ENCODE results near the gene GRIA3.

Gene GRIA3

DNA sequence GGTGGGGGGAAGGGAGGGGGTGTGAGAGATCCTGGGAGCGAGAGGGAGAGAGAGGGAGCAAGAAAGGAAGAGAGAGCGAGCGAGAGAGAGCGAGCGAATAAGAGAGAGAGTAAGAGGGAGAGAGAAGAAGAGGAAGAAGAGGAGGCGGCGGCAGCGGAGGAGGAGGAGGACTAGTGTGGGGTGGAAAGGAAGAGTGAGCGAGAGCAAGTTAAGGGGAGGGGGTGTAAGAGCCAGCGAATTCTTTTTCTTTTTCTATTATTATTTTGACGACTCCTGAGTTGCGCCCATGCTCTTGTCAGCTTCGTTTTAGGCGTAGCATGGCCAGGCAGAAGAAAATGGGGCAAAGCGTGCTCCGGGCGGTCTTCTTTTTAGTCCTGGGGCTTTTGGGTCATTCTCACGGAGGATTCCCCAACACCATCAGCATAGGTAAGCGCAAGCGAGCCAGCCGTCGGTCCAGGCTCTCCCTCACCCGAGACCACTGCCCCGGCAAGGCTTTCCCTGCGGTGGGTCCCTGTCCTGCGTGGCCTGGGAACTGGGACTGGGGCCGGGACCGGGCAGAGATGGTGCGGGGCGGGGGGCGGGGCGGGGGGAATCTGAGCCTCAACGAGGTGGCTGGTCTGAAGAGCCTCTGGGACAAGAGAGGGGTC is at the start of gene GRIA3:
TSS of gene GRIA3 (plus strand) at position 60 of the 647 bp plus-strand sequence. CDS start at position 318, 258 bp downstream.
- DNase-seq: no peak

DNA sequence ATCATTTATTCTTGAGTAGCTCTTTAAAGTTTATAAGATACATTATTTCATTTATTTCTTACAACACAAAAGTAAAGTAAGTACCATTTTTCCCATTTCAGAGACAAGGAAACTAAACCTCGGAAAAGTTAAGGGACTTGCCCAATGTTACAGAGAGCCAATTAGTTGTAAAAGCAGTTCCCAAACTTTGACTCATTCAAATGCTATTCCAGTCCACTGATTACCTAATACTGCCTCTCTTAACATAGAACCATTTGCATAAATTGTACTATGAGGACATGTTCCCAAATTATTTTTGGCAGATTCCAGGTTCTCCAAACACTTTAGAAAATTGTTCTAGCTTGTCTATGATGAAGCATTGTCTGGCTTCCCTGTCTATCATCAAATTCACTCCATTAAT is 45.6 kb upstream of the GRIA3 start:
- no peak for DNase-seq

DNA sequence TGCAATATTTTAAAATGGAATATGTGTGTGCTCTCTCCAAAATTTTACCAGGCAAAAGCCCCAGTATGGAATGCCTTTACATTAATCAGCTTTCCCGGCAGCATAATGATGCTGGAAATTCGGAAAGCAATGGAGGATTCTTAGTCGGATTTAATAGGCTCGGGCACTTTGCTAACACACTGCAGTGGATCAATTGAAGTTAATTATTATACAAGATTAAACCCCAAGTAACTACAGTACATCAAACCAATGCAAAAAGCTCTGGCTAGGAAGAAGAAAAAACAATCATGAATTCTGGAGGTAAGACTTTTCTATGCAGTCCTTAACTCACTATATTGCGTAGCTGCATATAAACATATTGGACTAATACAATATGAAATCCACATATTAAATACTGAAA is 43.6 kb upstream of the GRIA3 start:
- no peak for DNase-seq

DNA sequence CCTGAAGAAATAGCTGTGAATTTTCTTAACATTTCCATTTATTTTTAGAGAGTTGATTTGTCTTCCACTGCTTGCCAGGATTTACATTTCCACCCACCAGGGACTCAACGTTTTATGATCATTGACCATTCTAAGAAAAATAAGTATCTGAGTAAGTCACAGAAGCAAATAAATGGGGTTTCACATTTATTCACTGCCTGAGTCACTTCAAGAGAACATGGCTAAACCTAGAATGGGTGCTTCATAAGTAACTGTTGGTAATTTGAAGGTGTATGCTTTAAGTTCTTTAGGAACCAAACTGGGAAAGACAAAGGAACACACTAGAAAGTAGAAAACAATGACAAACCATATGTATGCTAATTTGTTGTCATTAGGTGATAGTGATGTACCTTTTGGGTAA is 43.2 kb upstream of the GRIA3 start:
- DNase-seq: no peak

DNA sequence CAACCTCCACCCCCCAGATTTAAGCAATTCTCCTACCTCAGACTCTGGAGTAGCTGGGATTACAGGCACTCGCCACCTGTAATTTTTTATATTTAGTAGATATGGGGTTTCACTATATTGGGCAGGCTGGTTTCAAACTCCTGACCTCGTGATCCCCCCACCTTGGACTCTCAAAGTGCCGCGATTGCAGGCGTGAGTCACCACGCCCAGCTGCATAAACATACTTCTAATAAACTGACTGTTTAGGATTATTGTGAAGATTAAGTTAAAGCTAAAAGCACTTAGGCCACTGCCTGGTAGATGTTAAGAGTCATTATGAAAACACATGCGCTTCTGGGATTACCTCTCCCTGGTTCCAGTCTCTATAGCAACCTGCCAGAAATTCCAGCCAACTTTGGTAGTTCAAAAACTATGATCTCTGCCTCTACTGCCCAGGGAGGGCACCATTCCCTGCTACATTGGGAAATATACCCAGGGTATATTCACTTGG is 30.2 kb upstream of the GRIA3 start:
- no peak for DNase-seq

DNA sequence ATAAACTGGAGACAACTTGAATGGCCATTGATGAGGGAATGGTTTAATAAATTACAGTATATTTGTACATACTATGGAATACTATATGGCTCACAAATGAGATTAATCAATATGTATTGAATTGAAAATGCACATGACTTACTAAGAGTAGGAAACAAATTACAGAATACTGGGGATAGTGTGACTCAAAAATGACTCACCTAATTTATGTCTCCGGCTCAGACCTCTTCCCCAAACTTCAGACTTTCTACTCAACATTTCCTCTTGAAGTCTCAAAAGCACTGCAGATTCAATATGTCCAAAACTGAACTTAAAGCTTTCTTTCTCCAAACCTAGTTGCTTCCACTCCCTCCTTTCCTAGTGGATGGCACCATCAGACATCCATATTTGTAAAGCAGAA is 28.8 kb upstream of the GRIA3 start:
- DNase-seq: no peak

DNA sequence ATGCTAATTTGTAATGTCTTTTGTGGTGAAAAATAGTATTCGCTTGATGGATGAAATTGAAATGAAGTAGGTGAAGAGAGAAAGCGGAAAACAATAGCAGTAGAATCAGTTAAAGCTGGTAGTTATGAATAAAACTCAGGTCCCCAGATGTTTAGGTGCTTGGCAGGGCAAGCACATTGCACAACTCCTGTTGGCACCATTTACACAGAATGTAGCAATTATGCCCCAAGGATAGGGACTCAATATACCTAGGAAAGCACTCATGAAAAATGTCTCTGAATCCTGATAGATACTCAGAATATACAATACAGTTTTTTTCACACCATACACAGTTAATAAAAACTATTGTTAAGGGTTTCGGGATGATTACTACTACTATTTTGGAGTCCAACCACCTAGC is 26.5 kb upstream of the GRIA3 start:
- DNase-seq: no peak

DNA sequence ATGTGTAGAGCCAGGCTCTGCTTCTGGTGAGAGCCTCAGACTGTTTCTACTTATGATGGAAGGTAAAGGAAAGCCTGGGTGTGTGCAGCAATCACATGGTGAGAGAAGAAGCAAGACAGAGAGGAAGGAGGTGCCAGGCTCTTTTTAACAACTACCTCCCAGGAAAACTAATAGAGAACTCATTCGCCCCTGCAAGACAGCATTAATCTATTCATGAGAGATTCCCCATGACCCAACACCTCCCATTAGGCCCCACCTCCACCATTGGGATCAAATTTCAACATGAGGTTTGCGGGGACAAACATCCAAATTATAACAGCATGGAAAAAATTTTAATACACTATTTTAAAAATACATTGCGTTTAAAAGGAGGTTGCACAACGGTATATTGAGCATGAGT is 24.7 kb upstream of the GRIA3 start:
- DNase-seq: no peak

DNA sequence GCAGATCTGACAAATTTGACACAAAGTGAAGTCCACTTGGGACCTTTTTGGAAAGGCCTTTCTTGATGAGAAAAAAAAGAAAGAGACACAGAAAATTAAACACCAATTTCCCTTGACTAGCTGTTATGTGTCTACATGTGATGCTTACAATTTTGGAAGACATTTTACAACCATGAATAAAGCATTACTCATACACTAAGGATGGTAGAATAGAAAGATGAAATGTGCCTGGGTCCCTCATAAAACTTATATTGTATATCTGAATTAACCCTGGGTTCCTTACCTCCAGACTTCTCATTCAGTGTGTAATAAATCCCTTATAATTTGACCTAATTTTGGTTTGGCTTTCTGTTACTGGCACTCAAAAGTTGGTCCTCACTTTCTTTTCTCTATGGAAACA is 16.5 kb upstream of the GRIA3 start:
- no peak for DNase-seq

DNA sequence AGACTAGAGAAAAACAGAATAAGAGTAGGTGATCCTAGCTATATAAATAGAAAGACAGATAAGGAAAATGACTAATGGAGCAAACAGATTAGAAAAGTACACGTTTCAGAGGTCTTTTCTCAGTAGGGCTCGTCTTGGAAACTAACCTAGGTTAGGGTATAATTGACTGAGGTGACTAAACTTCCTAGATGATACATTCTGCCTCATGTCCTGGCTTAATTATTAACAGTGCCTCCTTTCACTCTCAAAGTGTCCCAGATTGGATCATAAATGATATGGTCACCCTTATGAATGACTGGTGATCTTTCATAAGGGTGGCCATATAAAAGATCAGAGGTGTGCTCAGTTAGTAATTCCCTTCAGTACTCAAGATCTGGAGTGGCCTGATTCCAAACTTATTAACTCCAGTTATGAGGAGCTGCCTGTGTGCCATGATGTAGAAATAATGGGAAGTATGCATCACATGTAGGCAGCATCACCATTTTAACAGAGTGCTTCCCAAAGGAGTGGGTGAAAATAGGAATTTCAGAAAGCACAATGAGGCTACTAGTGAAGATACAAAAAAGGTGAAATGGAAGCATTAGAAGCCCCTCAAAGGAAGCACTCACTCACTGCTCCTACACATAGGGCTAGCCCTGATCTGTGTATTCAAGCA is 14.7 kb upstream of the GRIA3 start:
- no peak for DNase-seq

DNA sequence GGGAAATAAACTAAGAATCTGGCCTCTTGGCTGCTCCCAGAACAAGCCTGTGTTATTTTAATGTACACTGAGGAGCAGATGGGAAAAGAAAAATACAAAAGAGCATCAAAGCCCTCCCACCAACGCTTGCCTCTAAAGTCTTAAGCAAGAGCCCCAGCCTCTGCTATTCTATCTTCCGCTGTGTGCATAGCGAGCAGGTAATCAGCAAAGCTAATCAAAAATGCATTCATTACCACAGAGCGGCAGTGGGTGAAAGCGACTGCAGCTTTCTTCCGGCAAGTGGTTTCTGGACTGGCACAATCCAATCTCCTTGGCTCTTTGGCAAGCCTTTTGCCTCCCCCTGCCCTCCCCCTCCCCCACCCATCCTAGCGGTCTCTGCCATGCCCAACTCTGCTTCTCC is 13.5 kb upstream of the GRIA3 start:
- DNase-seq: no peak

DNA sequence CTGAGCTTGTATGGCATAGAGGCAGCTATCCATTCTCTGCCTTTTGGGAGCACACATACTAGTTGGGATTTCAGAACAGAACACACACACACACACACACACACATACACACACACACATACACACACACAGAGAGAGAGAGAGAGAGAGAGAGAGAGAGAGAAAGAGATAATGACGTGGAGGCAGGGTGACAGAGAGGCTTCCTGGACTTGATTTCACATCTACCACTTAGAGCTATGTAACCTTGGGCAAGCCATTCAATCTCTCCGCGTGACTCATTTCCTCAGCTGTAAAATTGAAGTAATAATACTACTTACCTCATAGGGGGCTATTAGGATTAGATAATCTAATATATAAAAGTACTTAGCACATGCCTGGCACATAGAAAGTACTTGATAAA is 12.3 kb upstream of the GRIA3 start:
- DNase-seq: no peak

DNA sequence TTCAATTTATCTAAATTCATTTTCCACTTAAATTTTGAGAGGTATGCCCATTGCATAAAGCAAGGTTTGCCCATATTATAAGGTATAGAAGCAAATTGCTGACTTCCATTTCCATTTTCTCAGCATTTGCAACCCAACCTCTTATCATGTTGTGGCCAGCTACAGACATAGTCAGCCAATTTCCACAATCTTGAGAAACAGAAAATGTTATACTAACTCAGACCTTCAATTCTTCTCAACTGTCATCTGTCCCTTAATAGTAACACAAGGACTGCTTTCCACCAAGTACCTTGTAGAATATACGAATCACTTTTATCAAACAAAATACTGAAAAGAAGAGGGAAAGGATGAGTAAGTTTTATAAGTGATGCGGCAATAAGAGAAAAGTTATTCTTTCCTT is 11.2 kb upstream of the GRIA3 start:
- DNase-seq: no peak

DNA sequence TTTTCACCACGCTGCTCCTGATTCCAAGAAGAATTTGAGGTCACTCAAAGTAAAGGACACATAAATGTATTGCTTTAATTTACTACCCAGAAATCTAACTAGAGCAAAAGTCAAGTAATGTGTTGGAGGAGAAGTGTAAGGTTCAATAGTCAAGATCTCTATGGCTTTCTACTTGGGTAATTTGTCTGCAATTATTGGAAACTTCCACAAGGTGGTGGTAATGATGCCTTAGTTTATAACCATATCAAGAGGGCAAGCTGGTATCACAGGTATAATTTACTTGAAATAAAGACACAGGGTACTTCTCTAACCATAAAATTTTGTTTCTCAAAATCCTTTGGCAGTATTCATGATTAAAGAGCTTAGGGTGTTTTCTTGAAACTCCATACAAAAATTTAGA is 10.2 kb upstream of the GRIA3 start:
- no peak for DNase-seq

DNA sequence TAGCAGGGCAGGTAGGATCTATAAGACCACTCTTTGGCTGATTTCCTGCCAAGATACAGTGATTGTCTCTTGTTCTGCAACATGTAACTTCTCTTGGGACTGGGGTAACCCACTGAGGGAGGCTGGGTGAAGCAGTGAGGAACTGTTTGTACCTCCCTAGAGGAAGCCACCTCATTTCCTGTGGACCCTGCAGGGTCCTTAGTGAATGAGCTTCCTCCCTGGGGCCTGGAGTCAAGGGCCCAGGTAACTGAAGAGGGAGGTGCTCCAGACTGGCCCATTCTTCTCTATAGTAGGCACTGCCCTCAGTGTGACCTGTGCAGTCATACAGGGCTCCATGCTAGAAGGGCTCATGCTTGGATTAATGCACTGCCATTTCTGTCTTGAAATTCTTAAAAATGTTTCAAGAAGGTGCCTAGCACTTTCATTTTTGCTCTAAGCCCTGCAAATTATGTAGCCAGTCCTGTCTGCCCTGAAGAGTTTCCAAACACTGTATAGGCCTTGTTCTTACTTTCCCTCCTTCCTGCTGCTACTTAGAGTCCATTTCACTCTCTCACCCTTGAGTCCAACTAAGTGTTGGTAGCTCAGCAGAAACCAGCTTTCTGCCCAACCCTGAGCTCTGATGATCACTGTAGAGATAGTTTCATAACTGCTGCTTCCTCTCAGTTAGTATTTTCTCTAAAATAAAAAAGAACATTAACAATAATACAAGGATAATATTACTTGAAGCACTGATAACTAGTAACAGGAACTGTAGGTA is 8.5 kb upstream of the GRIA3 start:
- DNase-seq: no peak

DNA sequence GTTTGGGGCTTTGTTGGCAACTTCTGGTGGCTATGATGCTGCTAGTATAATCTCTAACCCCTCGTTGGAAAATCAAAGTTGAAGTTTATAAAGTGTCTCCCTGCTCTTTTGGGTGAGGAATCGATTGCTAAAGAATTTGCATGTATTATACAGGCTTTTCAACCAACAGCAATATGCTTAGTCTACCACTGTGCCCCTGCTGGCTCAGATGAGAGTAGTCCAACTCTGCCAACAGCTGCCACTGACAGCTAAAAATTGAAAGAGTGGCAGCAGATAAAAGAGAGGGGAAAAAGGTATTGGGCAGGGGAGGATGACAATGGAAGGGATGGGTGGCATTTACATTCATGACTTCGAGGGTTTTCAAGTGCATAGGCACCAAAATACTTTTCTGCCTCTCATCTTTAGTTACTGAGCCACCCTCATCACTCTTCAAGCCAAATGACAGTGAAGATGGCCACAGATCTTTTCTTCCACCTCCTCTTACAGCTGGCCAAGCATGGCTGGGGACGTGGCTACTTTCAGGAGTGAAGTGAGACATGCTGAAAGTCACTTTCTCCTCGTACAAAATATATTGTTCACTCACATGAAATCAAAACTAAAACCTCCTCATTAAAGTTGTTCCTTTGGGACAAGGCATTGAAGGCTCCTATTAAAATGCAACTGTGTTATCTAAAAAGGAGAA is 2.7 kb upstream of the GRIA3 start:
- DNase-seq: no peak

DNA sequence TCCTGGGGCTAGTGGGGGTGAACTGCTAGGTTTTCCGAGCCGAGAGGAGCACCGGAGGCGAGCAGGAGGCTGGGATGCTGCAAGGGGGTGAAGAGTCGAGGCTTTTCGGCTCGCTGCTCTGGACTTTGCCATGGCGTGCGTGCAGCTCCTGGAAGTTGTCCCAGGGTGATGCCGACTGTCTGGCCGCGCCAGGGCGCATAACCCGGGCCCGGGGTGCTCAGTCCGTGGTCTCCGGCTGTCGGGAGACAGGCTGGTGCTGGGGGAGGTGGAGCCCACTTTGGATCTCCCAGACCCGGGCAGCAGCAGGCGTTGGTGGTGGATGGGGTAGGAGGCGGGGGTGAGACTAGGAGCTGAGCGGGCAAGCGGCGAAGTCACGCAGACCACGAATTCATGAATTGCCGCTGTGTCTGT is 793 bp downstream of the GRIA3 start:
- peak; percentile 6 for DNase-seq

DNA sequence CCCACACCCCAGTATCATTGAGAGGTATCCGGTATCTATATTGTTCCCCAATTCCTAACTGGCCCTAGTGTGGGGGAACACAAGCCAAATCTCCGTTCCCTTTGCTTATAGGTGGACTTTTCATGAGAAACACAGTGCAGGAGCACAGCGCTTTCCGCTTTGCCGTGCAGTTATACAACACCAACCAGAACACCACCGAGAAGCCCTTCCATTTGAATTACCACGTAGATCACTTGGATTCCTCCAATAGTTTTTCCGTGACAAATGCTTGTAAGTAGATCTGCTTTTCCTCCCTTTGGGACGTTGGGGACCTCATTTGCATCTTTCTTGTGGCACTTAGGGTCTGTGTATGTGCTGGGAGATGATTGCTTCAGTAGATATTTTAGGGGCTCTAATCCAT is 1.6 kb downstream of the GRIA3 start:
- DNase-seq: no peak

DNA sequence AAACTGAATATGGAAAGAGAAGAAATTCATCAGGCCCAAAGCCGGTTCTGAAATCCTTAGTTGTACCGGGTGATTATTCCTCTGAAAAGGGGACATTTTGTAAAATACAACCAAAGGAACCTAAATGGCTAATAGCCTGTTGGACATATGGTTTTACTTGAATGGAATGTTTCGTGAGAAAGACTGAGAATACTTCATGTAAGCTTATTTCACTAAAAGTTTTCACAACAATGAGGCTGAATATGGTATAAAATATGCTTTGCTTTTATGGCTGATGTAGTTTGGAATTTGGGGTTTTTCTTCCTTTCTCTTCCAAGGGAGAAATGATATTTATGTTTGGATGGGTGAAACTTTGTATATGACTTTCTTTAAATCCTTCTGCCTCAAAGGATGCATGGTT is 2.7 kb downstream of the GRIA3 start:
- no peak for DNase-seq

DNA sequence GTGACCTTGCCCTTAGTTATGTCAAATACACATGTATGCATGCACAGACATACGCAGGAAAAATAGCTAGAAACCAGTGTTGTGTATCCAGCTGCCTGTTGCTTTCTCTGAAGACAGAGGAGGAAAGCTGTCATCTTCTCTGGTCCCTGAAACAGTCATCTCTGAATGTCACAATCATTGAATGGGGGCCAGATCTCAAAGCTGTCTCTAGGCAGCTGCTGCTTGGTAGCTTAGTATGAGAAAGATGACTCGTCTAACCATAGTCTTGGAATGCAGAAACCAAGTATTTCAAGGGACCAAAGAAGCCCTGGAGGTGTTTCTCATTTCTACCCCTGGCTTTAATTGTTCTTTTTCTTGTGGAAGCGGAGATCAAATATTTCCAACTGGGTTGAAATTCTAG is 4.0 kb downstream of the GRIA3 start:
- DNase-seq: no peak

DNA sequence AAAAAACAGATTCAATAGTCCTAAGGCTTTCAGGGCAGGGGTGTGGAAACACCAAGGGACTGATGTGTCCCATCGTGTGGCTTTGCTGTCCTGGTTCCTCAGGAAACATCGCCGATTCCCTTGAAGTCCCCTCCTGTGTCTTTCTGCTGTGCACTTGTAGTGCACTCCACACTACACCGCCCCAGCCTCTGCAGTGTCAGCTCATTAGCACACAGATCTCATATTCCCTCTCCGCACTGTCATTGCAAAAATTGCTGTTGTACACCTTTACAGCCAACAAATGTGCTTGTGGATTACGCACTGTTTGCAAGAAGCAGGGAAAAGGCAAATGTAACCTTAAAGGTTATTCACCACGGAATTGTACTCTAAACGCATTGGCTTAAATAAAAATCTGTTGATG is 5.3 kb downstream of the GRIA3 start:
- no peak for DNase-seq

DNA sequence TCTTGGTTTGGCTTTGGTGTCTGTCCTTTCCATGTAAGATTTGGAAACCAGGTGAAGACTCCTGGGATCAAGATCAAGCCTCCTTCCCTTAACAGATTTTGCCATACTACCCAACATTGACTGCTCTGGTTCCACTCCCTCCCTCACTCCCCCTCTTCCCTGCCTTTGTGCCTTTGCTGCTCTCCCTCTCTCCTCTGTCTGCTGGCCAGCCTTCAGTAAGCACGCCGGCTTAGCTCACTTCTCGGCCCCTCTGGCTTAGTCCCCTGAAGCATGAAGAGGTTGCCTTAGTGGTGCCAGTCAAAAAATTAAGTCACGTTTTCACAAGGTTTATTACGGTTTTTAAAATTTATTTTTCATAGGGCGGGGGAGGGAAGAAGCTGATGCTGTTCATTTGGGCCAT is 6.0 kb downstream of the GRIA3 start:
- DNase-seq: no peak

DNA sequence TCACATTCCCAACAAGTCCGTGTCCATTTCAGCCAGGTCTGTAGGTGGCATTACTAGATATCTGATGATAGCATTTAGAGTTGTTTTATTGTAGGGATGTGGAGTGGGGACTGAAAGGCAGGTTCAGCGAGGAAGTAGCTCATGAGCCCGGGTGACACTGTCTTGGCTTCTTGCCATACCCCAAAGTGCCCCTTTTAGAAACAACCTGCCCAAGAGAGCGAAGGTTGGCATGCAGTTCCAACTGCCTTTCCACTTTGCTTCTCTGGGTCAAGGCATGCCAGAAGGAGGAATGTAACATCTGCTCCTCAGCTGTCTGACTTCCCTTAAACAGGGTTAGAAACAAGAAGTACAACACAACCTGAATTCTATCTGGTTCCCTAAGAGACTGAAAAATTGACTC is 9.0 kb downstream of the GRIA3 start:
- no peak for DNase-seq

DNA sequence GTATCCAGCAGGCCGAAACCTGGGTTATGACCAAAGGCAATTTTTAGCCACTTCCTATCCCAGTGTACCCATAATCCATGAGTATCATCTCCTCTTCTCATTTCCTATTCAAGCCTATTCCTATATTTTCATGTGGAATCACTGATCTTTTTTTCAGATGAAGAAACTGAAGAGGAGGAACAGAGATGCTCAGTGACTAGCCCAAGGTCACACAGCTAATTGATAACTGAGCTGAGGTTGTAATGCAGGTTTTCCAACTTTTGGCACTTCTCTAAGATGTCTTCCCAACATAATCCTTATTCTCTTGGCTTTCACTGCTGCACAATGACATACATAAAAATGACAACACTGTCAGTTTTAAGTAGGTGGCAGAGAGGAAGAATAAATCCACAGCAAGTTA is 15.3 kb downstream of the GRIA3 start:
- no peak for DNase-seq

Data from NCI-H510A (cell line).